Hepatocyte (in vitro differentiated cells): ENCODE data around the gene ARMH4.

Experiments
- EZH2phosphoT487 ChIP-seq: fragments of 200-600 bp; sonication (generic); IDR thresholded peaks from one replicate; pipeline ENCODE4 v1.6.1; 2018; ENCODE audit warnings: antibody characterized with exemption, mild to moderate bottlenecking, low read depth, moderate library complexity; ENCODE audit not compliant: unreplicated experiment, severe bottlenecking
- TF ChIP-seq, protein P1 (sequence below): fragments of 200-600 bp; sonication (generic); IDR thresholded peaks from 2 replicates; pipeline ENCODE4 v1.5.1; 2016; ENCODE audit warnings: antibody characterized with exemption, mild to moderate bottlenecking; ENCODE audit not compliant: poor library complexity

DNA sequence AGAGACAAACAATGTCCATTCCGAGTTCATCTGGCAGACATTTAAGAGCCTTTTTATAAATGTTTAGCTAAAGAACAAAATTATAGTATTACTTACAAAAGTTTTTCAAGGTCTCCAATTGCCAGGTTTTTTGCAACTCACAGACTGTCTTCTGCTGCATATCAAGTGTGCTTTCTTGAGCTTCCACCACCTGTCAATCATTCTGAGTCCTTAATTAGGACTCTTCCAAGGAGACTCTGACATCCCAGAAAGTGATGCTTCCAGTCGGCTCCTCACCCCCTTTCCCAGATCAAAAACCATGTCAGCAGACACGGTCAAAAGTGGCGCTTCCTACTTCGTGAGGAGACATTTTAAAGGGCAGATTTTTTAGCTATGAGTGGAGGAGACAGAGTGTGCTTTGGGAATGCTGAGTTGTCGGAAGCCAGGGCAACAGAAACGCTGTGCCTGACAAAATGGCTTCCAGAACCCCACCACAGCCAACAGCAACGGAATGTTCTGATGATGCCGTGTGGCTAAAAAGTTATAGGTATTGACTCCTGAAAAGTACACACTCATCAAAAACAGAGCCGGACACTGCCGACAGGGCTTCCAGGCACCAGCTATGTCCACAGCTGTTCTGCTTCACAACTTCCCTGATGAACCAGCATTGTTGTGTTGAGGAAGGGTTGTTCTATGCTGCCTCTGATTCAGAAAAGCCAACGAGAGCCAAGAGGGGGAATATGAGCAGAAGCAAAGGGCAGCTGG, 170.0 kb downstream of the ARMH4 start:
- TF ChIP-seq, protein P1, sequence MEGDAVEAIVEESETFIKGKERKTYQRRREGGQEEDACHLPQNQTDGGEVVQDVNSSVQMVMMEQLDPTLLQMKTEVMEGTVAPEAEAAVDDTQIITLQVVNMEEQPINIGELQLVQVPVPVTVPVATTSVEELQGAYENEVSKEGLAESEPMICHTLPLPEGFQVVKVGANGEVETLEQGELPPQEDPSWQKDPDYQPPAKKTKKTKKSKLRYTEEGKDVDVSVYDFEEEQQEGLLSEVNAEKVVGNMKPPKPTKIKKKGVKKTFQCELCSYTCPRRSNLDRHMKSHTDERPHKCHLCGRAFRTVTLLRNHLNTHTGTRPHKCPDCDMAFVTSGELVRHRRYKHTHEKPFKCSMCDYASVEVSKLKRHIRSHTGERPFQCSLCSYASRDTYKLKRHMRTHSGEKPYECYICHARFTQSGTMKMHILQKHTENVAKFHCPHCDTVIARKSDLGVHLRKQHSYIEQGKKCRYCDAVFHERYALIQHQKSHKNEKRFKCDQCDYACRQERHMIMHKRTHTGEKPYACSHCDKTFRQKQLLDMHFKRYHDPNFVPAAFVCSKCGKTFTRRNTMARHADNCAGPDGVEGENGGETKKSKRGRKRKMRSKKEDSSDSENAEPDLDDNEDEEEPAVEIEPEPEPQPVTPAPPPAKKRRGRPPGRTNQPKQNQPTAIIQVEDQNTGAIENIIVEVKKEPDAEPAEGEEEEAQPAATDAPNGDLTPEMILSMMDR = no peak
- no peak for TF ChIP-seq EZH2phosphoT487
